Measurements from ENCODE around the gene NATD1. TPM values are rescaled to one million over a fixed set of nuclear protein-coding genes. Genes with fewer than 3 reads are reported as not detected.

NATD1 gene
- total RNA-seq, 1 experiment from 2014 or later = 7.3 TPM

DNA sequence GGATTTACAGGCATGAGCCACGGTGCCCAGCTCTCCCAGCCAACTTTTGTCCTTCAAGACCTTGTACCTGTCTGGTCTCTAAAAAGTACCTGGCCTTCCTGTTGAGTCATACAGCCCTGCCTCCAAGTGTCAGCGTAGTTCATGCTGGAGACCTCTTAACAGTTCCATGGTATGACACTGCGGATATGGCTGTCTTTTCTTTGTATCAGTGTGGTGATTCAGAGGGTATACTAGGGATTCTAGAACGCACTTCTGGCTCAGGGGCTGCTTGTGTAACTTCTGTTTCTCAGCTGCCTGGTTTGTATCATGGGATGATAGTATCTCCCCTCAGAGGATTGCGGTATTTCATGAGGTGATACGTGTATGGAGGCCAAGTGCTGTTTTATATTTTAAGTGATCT, 37.3 kb downstream of the NATD1 start:
- Histone ChIP-seq H3K27ac (ENCODE audit: insufficient read length, low read depth, low read length) (no peak overlapping the region), H2BK12ac (ENCODE audit: insufficient read length, low read depth, low read length) (no peak overlapping the region), H3K27me3 (ENCODE audit: insufficient read depth, low read length) (no peaks in the 10 kb centered on the region), H3K14ac (ENCODE audit: insufficient read depth, low read length) (no peak overlapping the region), H3K18ac (ENCODE audit: insufficient read length, low read depth, low read length) (no peak overlapping the region), H2BK120ac (ENCODE audit: low read depth, low read length, poor library complexity, severe bottlenecking) (no peak overlapping the region), H3T11ph (ENCODE audit: low read length) (no peak overlapping the region), H3K23me2 (ENCODE audit: insufficient read length, low read depth, low read length, poor library complexity, severe bottlenecking) (peaks cover 17% of the 10 kb centered on the region), H2AK5ac (ENCODE audit: insufficient read length, low read length) (no peak overlapping the region), H3K23ac (ENCODE audit: insufficient read length, low read depth, low read length) (no peak overlapping the region), H3K56ac (ENCODE audit: insufficient read length, low read depth, low read length) (no peak overlapping the region), H2BK5ac (ENCODE audit: insufficient read length, low read length) (no peak overlapping the region), H4K91ac (ENCODE audit: insufficient read length, low read depth, low read length) (no peak overlapping the region), H3K9ac (ENCODE audit: extremely low read depth, insufficient read length, low read length) (no peak overlapping the region), H3K4ac (ENCODE audit: low read depth, low read length) (no peak overlapping the region), H2BK20ac (ENCODE audit: low read depth, low read length, poor library complexity, severe bottlenecking) (no peak overlapping the region), H3K9me3 (ENCODE audit: control insufficient read depth, low read depth, low read length) (no peaks in the 10 kb centered on the region), H4K5ac (ENCODE audit: insufficient read length, low read depth, low read length) (no peak overlapping the region), H4K8ac (replicated peaks; ENCODE audit: insufficient read length, low read depth, low read length) (no peak overlapping the region), H3K4me2 (ENCODE audit: insufficient read depth, insufficient read length, low read length) (no peak overlapping the region), H4K20me1 (ENCODE audit: control insufficient read depth, insufficient read depth, insufficient read length) (peaks cover 3% of the 10 kb centered on the region), H3K79me1 (ENCODE audit: insufficient read depth, low read depth, low read length, poor library complexity, severe bottlenecking) (no peaks in the 10 kb centered on the region), H2BK15ac (ENCODE audit: low read depth, low read length) (no peak overlapping the region), H2AFZ (ENCODE audit: low read length) (no peak overlapping the region), H3K4me1 (ENCODE audit: insufficient read depth, low read length) (peaks cover 2% of the 10 kb centered on the region; the same call in 1 of the 2 replicates), H3K79me2 (ENCODE audit: insufficient read depth, low read length) (peaks cover 26% of the 10 kb centered on the region)
- peak overlapping the region in 1 of 3 experiments; percentile 44; a peak in 2 of 7 replicates for H3K27ac Mint-ChIP-seq
- TF ChIP-seq, protein P1, sequence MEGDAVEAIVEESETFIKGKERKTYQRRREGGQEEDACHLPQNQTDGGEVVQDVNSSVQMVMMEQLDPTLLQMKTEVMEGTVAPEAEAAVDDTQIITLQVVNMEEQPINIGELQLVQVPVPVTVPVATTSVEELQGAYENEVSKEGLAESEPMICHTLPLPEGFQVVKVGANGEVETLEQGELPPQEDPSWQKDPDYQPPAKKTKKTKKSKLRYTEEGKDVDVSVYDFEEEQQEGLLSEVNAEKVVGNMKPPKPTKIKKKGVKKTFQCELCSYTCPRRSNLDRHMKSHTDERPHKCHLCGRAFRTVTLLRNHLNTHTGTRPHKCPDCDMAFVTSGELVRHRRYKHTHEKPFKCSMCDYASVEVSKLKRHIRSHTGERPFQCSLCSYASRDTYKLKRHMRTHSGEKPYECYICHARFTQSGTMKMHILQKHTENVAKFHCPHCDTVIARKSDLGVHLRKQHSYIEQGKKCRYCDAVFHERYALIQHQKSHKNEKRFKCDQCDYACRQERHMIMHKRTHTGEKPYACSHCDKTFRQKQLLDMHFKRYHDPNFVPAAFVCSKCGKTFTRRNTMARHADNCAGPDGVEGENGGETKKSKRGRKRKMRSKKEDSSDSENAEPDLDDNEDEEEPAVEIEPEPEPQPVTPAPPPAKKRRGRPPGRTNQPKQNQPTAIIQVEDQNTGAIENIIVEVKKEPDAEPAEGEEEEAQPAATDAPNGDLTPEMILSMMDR (conservative IDR thresholded peaks at IDR 0.05) = no peak
- peaks cover 0 to 4% (median 0%) of the 10 kb centered on the region in 3 experiments; a peak in 1 of 7 replicates for H3K36me3 Mint-ChIP-seq (ENCODE audit: insufficient read depth in 1 of 3, low read depth in 3 of 3)
- H3K9me3 Mint-ChIP-seq = no peaks in the 10 kb centered on the region
- no peaks in the 10 kb centered on the region for H3K27me3 Mint-ChIP-seq (ENCODE audit: low read depth)
- DNase-seq = no peak
- WGBS (ENCODE audit: extremely low coverage, insufficient read length, low lambda C conversion rate) = no CpG with 5 or more reads among the region's 6 CpGs
- peak overlapping the region; percentile 67 to 93 for H3K4me3 Mint-ChIP-seq
- H3K4me1 Mint-ChIP-seq = peaks cover 44 to 46% of the 10 kb centered on the region in 2 experiments
